GM18951 (cell line): ENCODE measurements around the gene SCGB3A1.

Source experiments
- POLR2A ChIP-seq: IDR thresholded peaks from 4 replicates; pipeline ENCODE4 v1.6.1; 2011; ENCODE audit warnings: mild to moderate bottlenecking; ENCODE audit not compliant: insufficient read length, insufficient read depth; ENCODE audit errors: extremely low read depth
- in situ Hi-C: fragments of 300-500 bp; cut with MboI; formaldehyde crosslinking; loops from one replicate; pipeline ENCODE4 v1.12.0; 2022; ENCODE audit warnings: low sequenced_read_pairs, mixed read lengths, inconsistent platforms; ENCODE audit not compliant: unreplicated experiment

Gene SCGB3A1

GRCh38 chr5:180607861-180608571 lies 16.7 kb upstream of the SCGB3A1 start:
- in situ Hi-C loops = no loop called here
- no peak for TF ChIP-seq POLR2A

GRCh38 chr5:180606215-180606785 lies 15.0 kb upstream of the SCGB3A1 start:
- in situ Hi-C loops = no loop called here
- TF ChIP-seq POLR2A = no peak

GRCh38 chr5:180605554-180606214 lies 14.4 kb upstream of the SCGB3A1 start:
- in situ Hi-C loops = no loop called here
- no peak for TF ChIP-seq POLR2A

- in situ Hi-C loops = no loop called here
- TF ChIP-seq POLR2A = no peak
These were observed 13.0 kb upstream of the SCGB3A1 start for GRCh38 chr5:180604271-180604670.

GRCh38 chr5:180603076-180603594 lies 11.8 kb upstream of the SCGB3A1 start:
- in situ Hi-C loops = no loop called here
- TF ChIP-seq POLR2A = no peak

GRCh38 chr5:180602481-180603075 lies 11.3 kb upstream of the SCGB3A1 start:
- in situ Hi-C loops = no loop called here

GRCh38 chr5:180601591-180602480 lies 10.5 kb upstream of the SCGB3A1 start:
- TF ChIP-seq POLR2A = no peak

More at GRCh38 chr5:180602481-180603075, 11.3 kb upstream of the SCGB3A1 start:
- no peak for TF ChIP-seq POLR2A

GRCh38 chr5:180600554-180601041 lies 9.3 kb upstream of the SCGB3A1 start:
- in situ Hi-C loops = no loop called here
- no peak for TF ChIP-seq POLR2A

More at GRCh38 chr5:180601591-180602480, 10.5 kb upstream of the SCGB3A1 start:
- in situ Hi-C loops = no loop called here

GRCh38 chr5:180599981-180600553 lies 8.8 kb upstream of the SCGB3A1 start:
- in situ Hi-C loops = no loop called here
- no peak for TF ChIP-seq POLR2A

GRCh38 chr5:180599590-180599914 lies 8.3 kb upstream of the SCGB3A1 start:
- no peak for TF ChIP-seq POLR2A
- in situ Hi-C loops = no loop called here

- TF ChIP-seq POLR2A = no peak
- in situ Hi-C loops = no loop called here
These were observed 7.7 kb upstream of the SCGB3A1 start for GRCh38 chr5:180598797-180599589.

- TF ChIP-seq POLR2A = no peak
- in situ Hi-C loops = no loop called here
These were observed 7.0 kb upstream of the SCGB3A1 start for GRCh38 chr5:180598316-180598701.
